ENCODE measurements around the gene KCTD16. TPM values are rescaled to one million over a fixed set of nuclear protein-coding genes. Genes with fewer than 3 reads are reported as not detected.

KCTD16 gene
- total and polyA plus RNA-seq, 4 donors, result 0.13 to 3.3 (median 2.7) TPM; not detected in 1

DNA sequence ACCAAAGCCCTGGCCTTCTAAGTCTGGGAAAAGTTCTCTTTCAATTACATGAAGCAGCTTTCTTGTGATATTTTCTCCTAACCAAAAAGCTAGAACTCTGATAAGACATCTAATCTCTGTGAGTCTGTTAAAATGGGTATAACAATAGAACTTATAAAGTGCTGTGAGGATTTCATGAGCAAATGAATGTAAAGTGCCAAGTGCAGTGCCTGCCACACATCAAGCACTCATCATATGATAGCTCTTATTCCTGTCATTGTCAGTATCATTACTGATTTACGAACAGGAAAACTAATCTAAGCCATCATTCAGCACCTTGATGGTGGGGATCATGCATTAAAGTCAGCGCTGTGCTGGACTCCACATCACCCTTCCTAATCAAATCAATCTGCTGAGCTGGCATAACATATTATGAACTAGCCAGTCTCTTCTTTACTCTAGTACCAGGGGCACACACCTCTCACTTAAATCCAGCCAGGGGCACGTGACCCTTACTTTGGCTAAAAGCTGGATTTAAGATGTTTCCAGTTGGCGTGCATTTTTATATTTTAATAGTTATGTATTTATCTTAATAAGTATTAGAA, 37.5 kb upstream of the KCTD16 start:
- no peaks in the 10 kb centered on the region for H3K36me3 ChIP-seq (ENCODE audit: control insufficient read depth in 1 of 2, insufficient read depth in 2 of 2, low read length in 1 of 2)
- DNase-seq (no peak), ATAC-seq (ENCODE audit: low FRiP score) (no peak)
- no peaks in the 10 kb centered on the region for H3K4me1 ChIP-seq (ENCODE audit: control insufficient read depth in 1 of 2, insufficient read depth in 2 of 2, low read length in 2 of 2)
- H3K27ac ChIP-seq (ENCODE audit: low read depth in 1 of 2, low read length in 2 of 2), result no peak overlapping the region
- intact Hi-C loops (cut with DNase I), result no loop called here
- peaks cover 4% of the 10 kb centered on the region for H3K9me3 ChIP-seq (ENCODE audit: control insufficient read depth, low read length)
- H3K4me3 ChIP-seq (ENCODE audit: low read length in 2 of 2), result no peak overlapping the region
- H3K27me3 ChIP-seq (ENCODE audit: control insufficient read depth in 1 of 2, insufficient read depth in 2 of 2, low read length in 1 of 2), result no peaks in the 10 kb centered on the region
- WGBS, 2 donors, result 86 to 92% methylated on average over 4 of the region's 4 CpGs

DNA sequence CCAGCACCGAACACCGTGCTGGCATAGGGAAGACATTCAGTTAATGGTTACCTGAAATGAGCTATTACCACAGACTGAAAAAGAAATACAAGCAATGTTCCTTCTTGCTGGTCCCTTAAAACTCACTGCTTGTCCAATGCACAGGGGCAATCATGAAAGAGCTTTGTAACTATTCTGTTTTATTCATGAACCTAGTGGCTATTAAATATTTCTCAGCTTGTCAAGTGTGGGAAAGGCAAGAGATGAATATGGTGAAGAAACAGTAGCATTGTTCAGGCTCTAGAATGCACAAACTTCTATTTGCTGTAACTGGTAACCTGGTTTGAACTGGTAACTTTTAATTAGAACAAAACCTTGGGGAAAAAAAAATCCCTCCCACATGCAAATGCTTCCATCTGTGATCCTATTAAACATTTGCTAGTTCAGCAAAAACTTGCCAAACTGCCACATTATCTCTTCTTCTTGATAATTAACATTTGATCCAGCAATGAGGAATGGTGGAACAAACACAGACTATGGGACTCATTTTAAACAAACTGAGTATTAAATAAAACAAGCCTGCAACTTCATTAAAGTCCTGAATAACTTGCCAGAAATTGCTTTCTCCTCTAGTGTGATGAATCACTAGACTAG, 36.4 kb upstream of the KCTD16 start:
- no peak overlapping the region for H3K4me3 ChIP-seq (ENCODE audit: low read length in 2 of 2)
- intact Hi-C loops (cut with DNase I), result no loop called here
- peaks cover 4% of the 10 kb centered on the region for H3K9me3 ChIP-seq (ENCODE audit: control insufficient read depth, low read length)
- no peak for DNase-seq
- H3K27me3 ChIP-seq (ENCODE audit: control insufficient read depth in 1 of 2, insufficient read depth in 2 of 2, low read length in 1 of 2), result no peaks in the 10 kb centered on the region
- no peaks in the 10 kb centered on the region for H3K36me3 ChIP-seq (ENCODE audit: control insufficient read depth in 1 of 2, insufficient read depth in 2 of 2, low read length in 1 of 2)
- no peaks in the 10 kb centered on the region for H3K4me1 ChIP-seq (ENCODE audit: control insufficient read depth in 1 of 2, insufficient read depth in 2 of 2, low read length in 2 of 2)
- no peak for ATAC-seq (ENCODE audit: low FRiP score)
- H3K27ac ChIP-seq (ENCODE audit: low read depth in 1 of 2, low read length in 2 of 2), result no peak overlapping the region
- 92 to 96% methylated on average over 2 of the region's 2 CpGs for WGBS, 2 donors

DNA sequence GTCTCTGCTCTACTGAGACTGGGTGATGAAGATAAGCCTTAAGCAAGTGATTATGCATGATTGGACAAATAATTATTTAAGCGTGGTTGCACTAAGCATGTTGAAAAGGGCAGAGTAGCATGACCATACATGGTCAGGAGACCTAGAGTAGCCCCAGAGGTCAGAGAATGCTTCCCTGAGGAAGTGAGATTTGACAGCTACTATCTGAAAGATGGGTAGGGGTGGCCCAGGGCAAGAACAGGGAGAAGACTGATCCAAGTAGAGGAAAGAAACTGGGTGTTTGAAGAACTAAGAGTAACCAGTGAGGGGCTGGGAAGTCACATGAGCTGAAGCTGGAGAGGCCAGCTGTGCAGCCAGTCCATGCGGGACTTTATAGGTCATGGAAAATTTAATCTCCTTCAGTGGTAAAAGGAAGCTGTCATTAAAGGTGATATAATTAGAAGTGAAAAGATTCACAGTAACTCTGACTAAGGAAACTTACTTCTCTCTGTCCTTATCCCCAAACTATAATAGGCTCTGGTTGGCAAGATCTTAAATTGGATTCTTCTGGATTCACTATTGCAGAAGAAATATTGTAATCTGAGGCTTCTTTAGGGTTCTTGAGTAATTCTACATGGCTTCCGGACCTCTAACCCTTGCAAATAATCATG, 35.4 kb upstream of the KCTD16 start:
- DNase-seq, result no peak
- ATAC-seq (ENCODE audit: low FRiP score), result no peak
- H3K36me3 ChIP-seq (ENCODE audit: control insufficient read depth in 1 of 2, insufficient read depth in 2 of 2, low read length in 1 of 2), result no peaks in the 10 kb centered on the region
- no peak overlapping the region for H3K4me3 ChIP-seq (ENCODE audit: low read length in 2 of 2)
- whole genome bisulfite sequencing, 2 donors, result 88 to 90% methylated on average over 3 of the region's 3 CpGs
- intact Hi-C loops (cut with DNase I), result no loop called here
- no peaks in the 10 kb centered on the region for H3K4me1 ChIP-seq (ENCODE audit: control insufficient read depth in 1 of 2, insufficient read depth in 2 of 2, low read length in 2 of 2)
- peaks cover 4% of the 10 kb centered on the region for H3K9me3 ChIP-seq (ENCODE audit: control insufficient read depth, low read length)
- no peak overlapping the region for H3K27ac ChIP-seq (ENCODE audit: low read depth in 1 of 2, low read length in 2 of 2)
- H3K27me3 ChIP-seq (ENCODE audit: control insufficient read depth in 1 of 2, insufficient read depth in 2 of 2, low read length in 1 of 2), result no peaks in the 10 kb centered on the region

DNA sequence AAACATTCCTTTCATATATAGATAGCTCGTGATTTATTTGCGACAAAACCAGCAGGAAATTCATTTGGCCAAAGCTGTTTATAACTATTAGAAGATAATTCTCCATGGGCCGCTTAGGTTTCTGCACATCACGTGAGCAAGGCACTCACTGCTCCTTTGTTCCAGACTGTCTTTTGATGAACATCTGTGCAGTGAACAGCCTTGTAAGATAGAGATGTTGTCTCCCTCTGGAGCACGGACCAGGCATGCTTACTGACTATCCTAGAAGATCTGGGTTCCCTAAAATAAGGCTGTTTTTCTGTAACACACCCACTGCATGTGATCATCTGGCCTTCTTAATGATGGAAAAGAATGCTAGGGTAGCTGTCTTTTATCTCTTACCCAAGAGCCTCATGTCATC, 31.1 kb upstream of the KCTD16 start:
- 30 to 36% methylated on average over 5 of the region's 5 CpGs for WGBS, 2 donors
- Histone ChIP-seq H3K27me3 (ENCODE audit: control insufficient read depth in 1 of 2, insufficient read depth in 2 of 2, low read length in 1 of 2) (no peaks in the 10 kb centered on the region), H3K4me3 (ENCODE audit: low read length in 2 of 2) (no peak overlapping the region), H3K27ac (ENCODE audit: low read depth in 1 of 2, low read length in 2 of 2) (no peak overlapping the region), H3K4me1 (ENCODE audit: control insufficient read depth in 1 of 2, insufficient read depth in 2 of 2, low read length in 2 of 2) (no peaks in the 10 kb centered on the region), H3K9me3 (ENCODE audit: control insufficient read depth, low read length) (peaks cover 1% of the 10 kb centered on the region), H3K36me3 (ENCODE audit: control insufficient read depth in 1 of 2, insufficient read depth in 2 of 2, low read length in 1 of 2) (no peaks in the 10 kb centered on the region)
- intact Hi-C loops (cut with DNase I), result no loop called here
- DNase-seq, result no peak
- no peak for ATAC-seq (ENCODE audit: low FRiP score)

DNA sequence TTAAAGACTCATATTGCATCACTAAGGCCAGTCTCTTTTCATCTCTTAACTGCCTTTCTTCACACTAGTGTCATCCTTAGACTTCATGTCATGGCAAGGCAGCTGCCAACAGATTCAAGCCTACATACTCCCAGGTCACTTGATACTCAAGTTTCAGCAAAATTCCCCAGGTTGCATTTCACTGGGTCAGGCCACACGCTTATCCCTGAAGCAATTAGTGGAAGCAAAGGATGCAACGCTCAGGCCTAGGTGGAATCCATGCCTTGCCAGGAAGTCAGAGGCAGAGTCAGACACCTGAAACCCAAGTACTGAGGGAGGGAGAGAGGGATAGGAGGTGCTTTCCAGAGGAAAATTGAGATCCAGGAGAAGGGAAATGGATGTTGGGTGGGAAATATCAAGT, 29.1 kb upstream of the KCTD16 start:
- DNase-seq, result no peak
- no peaks in the 10 kb centered on the region for H3K27me3 ChIP-seq (ENCODE audit: control insufficient read depth in 1 of 2, insufficient read depth in 2 of 2, low read length in 1 of 2)
- H3K4me1 ChIP-seq (ENCODE audit: control insufficient read depth in 1 of 2, insufficient read depth in 2 of 2, low read length in 2 of 2), result no peaks in the 10 kb centered on the region
- no peaks in the 10 kb centered on the region for H3K36me3 ChIP-seq (ENCODE audit: control insufficient read depth in 1 of 2, insufficient read depth in 2 of 2, low read length in 1 of 2)
- no peaks in the 10 kb centered on the region for H3K9me3 ChIP-seq (ENCODE audit: control insufficient read depth, low read length)
- intact Hi-C loops (cut with DNase I), result loop anchor here in 1 of 2 donors (10.0 kb wide), 1 partner anchor 1217 kb away; no protein-coding TSS in a partner anchor
- no peak overlapping the region for H3K27ac ChIP-seq (ENCODE audit: low read depth in 1 of 2, low read length in 2 of 2)
- 88 to 96% methylated on average over 2 of the region's 2 CpGs for WGBS, 2 donors
- no peak for ATAC-seq (ENCODE audit: low FRiP score)
- no peak overlapping the region for H3K4me3 ChIP-seq (ENCODE audit: low read length in 2 of 2)

DNA sequence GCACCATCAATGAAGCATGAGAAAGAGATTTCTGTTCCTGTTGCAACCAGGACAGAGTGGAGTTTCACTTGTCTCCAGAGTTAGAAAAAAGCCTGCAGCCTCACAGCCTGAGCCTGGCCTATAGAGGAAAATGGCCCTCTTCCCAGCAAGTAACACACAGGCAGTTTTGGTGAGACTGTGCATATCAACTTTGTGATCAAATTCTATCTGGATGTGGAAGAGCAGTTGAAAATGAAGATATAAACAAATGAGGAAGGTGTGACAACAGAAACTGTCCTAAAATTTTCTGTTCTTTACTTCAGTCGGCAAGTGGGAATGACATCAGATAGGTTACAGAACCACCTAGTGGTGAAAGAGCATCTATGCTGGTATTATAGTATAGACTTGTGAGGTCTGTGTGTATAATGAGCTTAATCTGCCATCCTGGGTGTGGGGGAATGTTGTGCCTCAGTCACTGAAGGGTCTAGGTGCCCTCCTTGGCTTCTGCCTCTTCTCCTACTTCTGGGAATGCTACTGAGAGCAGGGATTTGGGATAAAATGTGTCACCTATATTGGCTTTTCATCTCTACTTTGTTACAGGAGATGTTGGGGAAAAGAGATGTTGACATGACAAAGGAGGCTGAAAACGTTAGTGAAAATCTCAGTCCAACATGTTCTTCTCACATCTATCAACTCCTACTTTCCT, 28.4 kb upstream of the KCTD16 start:
- DNase-seq, result no peak
- Histone ChIP-seq H3K9me3 (ENCODE audit: control insufficient read depth, low read length) (no peaks in the 10 kb centered on the region), H3K27ac (ENCODE audit: low read depth in 1 of 2, low read length in 2 of 2) (no peak overlapping the region), H3K27me3 (ENCODE audit: control insufficient read depth in 1 of 2, insufficient read depth in 2 of 2, low read length in 1 of 2) (no peaks in the 10 kb centered on the region), H3K4me3 (ENCODE audit: low read length in 2 of 2) (no peak overlapping the region), H3K36me3 (ENCODE audit: control insufficient read depth in 1 of 2, insufficient read depth in 2 of 2, low read length in 1 of 2) (no peaks in the 10 kb centered on the region), H3K4me1 (ENCODE audit: control insufficient read depth in 1 of 2, insufficient read depth in 2 of 2, low read length in 2 of 2) (no peaks in the 10 kb centered on the region)
- intact Hi-C loops (cut with DNase I), result loop anchor here in 1 of 2 donors (10.0 kb wide), 1 partner anchor 1217 kb away; no protein-coding TSS in a partner anchor
- no peak for ATAC-seq (ENCODE audit: low FRiP score)
- WGBS, 2 donors, result 6 to 7% methylated on average over 2 of the region's 2 CpGs

DNA sequence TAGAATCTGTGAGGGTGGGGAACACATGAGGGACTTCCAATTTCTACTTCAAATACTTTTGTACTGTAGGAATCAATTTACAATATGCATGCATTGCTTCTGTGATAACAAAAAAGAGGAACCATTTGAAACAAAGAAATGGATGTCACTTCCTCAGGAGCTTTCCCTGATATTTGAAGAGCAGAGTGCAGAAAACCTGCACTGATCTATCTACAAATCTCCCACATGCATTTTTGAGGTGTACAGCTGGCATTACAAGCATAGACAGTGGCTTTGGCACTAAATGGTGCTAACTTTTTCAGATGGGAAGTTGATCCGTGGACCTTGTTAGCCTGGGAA, 27.9 kb upstream of the KCTD16 start:
- WGBS, 2 donors, result 29 to 38% methylated on average over 1 of the region's 1 CpG

DNA sequence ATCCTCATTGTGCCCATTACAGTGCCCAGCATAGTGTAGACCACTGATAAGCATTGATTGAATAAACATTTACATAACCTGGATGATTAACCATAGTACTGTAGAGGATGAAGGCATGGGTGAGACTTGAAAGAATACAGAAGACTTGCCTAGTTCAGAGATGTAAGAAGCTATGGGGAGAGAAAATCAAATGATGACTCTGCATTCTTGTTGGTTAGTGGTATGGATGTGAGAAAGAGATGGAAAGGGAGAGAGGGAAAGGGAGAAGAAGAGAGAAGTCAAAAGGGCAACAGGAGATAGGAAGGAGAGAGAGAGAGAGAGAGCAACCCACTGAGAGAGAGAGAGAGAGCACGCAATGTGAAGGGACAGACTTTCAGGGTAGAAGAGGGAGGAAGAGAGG, 27.0 kb upstream of the KCTD16 start:
- no peak for ATAC-seq (ENCODE audit: low FRiP score)
- Histone ChIP-seq H3K27ac (ENCODE audit: low read depth in 1 of 2, low read length in 2 of 2) (no peak overlapping the region), H3K4me3 (ENCODE audit: low read length in 2 of 2) (no peak overlapping the region), H3K36me3 (ENCODE audit: control insufficient read depth in 1 of 2, insufficient read depth in 2 of 2, low read length in 1 of 2) (no peaks in the 10 kb centered on the region), H3K27me3 (ENCODE audit: control insufficient read depth in 1 of 2, insufficient read depth in 2 of 2, low read length in 1 of 2) (no peaks in the 10 kb centered on the region), H3K9me3 (ENCODE audit: control insufficient read depth, low read length) (no peaks in the 10 kb centered on the region), H3K4me1 (ENCODE audit: control insufficient read depth in 1 of 2, insufficient read depth in 2 of 2, low read length in 2 of 2) (no peaks in the 10 kb centered on the region)
- no peak for DNase-seq
- WGBS, 2 donors, result 92 to 94% methylated on average over 1 of the region's 1 CpG
- intact Hi-C loops (cut with DNase I), result loop anchor here in 1 of 2 donors (10.0 kb wide), 1 partner anchor 1219 kb away; no protein-coding TSS in a partner anchor

More for the DNA sequence above, 27.9 kb upstream of the KCTD16 start:
- Histone ChIP-seq H3K9me3 (ENCODE audit: control insufficient read depth, low read length) (no peaks in the 10 kb centered on the region), H3K27ac (ENCODE audit: low read depth in 1 of 2, low read length in 2 of 2) (no peak overlapping the region), H3K36me3 (ENCODE audit: control insufficient read depth in 1 of 2, insufficient read depth in 2 of 2, low read length in 1 of 2) (no peaks in the 10 kb centered on the region), H3K27me3 (ENCODE audit: control insufficient read depth in 1 of 2, insufficient read depth in 2 of 2, low read length in 1 of 2) (no peaks in the 10 kb centered on the region), H3K4me3 (ENCODE audit: low read length in 2 of 2) (no peak overlapping the region), H3K4me1 (ENCODE audit: control insufficient read depth in 1 of 2, insufficient read depth in 2 of 2, low read length in 2 of 2) (no peaks in the 10 kb centered on the region)
- ATAC-seq (ENCODE audit: low FRiP score), result no peak
- no peak for DNase-seq
- intact Hi-C loops (cut with DNase I), result loop anchor here in 1 of 2 donors (10.0 kb wide), 1 partner anchor 1218 kb away; no protein-coding TSS in a partner anchor
